NCI-H510A (cell line): ENCODE measurements around the gene KIFC3.

Source experiments
- DNase-seq: peaks from one replicate; lab custom pipeline; 2025; lab: John Stamatoyannopoulos, UW

Gene KIFC3

DNA sequence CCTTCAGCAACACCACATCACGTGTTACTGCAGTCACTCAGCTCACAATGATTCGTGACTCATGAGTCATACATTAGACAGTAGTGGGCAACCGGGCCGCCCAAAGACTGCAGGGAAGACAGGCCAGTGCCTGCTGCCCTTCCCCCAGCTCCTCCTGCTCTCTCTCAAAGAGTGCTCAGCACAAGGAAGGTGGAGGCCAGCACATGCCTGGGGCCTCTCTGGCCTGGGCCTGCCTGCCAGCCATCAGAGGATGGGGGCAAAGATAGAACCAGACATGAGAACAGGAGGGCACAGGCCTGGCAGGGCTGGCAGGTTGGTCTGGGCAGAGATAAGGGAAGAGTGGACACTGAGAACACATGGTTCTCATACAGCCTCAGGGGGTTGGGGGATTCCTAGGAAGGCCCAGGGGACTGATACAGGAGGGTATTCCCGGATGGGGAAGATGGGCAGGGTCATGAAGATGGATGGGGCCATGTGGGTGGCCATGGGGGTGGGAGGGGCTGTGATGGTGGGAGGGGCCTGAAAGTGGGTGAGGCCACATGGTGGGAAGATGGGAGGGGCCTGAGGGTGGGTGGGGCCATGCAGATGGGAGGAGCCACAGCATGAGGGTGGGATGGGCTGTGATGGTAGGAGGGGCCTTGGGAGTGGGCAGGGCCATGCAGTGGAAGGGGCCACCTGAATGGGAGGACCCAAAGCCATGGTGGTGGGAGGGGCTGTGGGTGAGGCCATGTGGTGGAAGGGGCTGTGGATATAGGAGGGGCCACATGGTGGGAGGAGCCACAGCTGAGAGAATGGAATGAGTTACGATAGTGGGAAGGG is 37.7 kb downstream of the KIFC3 start:
- no peak for DNase-seq

- DNase-seq, result no peak
These were observed 38.3 kb downstream of the KIFC3 start for GRCh38 chr16:57764006-57764340.

DNA sequence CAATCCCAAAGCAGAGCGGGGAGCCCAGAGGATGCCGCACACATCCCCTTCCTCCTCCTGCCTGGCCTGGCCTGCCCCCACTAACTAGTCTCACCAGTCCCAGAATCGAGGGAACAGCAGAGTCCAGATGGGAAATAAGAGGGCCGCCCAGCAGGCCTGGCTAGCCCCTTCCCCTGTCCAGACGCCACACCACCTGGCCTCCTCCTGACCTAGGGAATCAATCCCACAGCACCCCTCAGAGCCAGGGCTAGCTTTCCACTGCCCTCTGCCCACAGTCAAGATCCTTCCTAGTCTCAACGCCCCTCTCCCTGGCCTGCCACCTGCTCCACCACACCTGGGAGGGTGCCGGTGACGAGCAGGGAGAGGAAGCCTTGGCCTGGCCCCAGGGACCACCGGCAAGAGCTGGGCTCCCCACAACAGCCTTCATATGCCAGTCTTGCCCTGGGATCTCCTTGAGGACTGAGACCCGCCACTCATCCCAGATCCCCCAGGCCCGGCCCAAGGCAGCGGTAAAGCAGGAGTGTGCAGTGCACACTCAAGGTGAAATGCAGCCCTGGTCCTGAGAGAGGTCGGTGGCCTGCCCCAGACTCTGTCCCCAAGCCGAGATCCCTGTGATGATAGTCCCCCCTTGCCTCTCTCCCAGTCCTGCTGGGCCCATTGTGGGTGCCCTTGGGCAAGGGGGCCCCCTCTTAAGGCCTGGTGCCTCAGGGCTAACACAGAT is 38.8 kb downstream of the KIFC3 start:
- DNase-seq, result no peak

GRCh38 chr16:57762365-57763040 is 39.8 kb downstream of the KIFC3 start:
- no peak for DNase-seq

GRCh38 chr16:57761957-57762356 is 40.3 kb downstream of the KIFC3 start:
- DNase-seq, result no peak

DNA sequence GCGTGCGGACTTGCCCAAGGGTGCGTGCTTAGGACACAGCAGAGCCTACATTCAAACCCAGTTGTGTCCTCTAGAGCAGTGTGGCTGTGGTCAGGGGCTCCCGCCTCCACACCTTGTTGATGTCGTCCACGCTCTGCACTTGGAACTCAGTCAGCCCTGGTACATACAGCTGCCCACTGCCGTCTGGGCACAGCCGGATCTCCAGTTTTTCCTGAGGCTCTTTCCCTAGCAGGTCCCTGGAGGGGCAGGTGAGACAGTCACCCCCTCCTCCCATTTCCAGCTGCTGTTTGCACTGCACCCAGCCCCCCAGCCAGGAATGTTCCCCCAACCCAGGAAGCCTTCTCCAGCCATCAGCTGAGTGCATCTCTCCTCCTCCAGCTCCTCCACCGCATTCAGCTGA is 41.0 kb downstream of the KIFC3 start:
- DNase-seq, result no peak

DNA sequence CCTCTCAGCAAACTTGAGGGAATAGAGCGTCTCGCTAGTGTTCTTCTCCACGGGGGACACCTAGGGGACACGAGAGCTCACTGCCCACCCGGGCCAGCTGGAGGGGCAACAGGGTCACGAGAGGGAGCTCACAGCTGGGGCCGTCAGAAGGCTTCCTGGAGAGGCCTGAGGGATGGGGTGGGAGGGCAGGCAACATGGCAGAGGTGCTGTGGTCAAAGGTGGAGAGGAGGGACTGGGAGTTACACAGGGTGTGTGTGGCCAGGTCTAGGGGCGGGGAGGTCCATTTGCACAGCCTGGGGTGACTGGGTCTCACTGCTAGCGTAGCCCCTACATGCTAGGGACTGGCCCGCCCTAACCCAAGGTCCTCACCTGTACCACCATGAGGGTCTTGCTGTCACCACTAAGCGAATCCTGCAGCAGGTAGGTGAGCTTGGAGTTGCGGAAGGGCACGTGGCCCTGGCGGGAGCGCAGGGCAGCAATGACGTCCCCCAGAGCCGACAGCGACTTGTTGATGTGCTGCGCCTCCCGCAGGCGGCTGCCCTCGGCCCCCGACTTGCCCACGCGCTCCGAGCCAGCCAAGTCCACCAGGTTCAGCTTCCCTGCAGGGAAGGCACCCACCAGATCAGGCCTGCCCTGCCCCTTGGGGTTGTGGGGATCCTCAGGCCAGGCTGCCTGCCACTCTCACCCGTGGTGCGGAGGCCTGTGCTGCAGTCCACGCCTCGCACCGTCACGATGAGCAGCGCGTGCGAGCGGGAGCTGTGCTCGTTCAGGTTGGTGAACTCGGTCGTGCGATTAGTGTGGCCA is 41.7 kb downstream of the KIFC3 start:
- DNase-seq, result no peak

GRCh38 chr16:57759541-57760356 is 42.5 kb downstream of the KIFC3 start:
- no peak for DNase-seq

DNA sequence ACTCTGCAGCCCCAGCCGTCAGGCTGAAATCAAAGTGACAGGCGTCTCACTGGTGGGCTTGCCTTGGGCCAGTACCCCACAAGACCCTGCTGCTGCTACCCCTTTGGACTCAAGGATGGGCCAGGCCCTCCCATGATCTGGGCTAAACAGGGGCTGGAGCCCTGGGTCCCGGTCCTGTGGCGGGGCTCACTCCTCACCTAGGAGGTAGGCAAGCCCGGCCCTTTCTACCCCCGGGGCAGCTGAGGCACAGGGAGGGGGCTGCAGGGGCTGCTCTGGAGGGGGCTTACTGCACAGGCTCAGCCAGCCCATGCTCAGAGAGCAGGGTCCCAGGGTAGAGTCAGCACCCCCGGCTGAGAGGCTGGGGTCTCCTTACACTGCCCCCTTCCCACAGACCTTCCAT is 43.2 kb downstream of the KIFC3 start:
- DNase-seq, result no peak

GRCh38 chr16:57758331-57759117 is 43.8 kb downstream of the KIFC3 start:
- no peak for DNase-seq

DNA sequence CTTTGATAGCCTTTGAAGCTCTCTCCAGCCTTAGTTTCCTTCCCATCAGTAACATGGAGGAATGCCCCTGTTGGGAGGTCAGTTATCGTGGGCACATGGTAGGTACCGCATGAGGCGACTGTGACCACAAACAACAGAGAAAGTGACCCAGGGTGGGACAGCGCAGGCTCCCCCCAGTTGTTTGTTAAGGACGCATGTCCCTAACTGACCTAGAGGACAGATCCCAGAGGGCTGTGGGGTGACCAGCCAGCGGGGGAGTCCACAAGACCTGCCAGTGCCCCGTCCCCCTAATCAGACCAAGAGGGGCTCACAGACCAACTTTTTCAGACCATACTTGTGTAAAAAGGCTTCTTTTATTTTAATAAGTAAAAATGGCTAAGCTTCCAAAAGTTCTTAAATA is 44.4 kb downstream of the KIFC3 start:
- no peak for DNase-seq

- no peak for DNase-seq
These were observed 44.9 kb downstream of the KIFC3 start for GRCh38 chr16:57757326-57757786.

DNA sequence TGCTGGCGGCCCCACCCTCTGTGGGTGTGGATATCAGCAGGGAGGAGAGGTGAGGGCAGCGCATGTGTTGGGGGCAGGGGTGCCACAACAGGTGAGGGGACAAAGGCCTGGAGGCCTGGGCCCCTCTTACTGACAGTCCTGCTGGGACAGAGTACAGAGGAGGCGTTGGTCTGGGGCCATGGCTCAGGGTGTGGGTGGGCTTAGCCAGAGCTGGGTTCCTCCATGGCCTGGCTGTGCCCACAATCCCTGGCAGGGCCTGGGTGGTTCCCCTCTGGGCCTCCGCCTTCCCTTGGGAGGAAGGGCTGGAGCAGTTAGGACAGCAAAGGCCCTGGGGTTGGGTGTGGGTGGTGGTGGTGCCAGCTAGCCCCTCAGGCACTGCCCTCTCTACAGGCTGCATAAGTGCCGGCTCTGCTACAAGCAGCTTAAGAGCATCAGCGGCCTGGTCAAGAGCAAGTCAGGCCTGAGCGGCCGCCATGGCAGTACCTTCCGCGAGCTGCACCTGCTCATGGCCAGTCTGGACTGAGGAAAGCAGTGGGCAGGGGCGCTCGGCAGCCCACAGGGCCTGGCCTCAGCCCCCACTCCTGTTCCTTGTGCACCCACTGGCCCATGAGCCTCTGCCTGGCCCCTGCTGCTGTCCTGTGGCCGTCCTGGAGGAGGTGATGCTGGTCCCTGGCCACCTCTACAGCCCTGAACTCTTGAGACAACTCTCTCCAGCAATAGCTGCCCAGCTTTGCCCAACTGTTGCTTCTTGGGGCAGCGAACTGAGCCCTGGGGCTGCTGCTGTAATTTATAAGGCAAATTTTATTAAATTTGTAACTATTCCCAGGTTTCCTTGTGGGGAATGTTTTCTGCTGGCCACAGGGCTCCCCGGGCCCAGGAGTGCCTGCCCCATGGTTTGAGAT is 45.6 kb downstream of the KIFC3 start:
- no peak for DNase-seq

GRCh38 chr16:57755726-57756423 is 46.4 kb downstream of the KIFC3 start:
- no peak for DNase-seq

DNA sequence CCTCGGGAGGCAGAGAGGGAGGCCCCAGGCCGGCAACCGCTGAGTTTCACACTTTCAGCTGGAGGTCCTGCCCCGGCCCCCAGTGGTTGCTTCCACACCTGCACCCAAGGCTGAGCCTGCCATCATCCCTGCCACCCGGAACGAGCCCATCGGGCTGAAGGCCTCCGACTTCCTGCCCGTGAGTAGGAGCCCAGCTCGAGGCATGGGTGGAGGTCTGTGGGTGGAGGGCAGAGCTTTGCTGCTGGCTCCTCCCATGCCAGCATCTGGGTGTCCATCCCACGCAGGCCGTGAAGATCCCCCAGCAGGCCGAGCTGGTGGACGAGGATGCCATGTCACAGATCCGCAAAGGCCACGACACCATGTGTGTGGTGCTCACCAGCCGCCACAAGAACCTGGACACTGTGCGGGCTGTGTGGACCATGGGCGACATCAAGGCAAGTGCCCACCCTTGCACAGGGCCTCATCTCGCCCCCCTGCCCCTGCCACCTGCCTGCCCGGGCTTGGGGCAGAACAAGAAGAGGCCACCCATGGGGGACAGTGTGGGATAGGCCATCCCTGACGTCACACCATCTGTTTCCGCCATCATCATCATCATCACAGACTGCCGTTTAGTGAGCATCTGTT is 47.1 kb downstream of the KIFC3 start:
- DNase-seq, result no peak

DNA sequence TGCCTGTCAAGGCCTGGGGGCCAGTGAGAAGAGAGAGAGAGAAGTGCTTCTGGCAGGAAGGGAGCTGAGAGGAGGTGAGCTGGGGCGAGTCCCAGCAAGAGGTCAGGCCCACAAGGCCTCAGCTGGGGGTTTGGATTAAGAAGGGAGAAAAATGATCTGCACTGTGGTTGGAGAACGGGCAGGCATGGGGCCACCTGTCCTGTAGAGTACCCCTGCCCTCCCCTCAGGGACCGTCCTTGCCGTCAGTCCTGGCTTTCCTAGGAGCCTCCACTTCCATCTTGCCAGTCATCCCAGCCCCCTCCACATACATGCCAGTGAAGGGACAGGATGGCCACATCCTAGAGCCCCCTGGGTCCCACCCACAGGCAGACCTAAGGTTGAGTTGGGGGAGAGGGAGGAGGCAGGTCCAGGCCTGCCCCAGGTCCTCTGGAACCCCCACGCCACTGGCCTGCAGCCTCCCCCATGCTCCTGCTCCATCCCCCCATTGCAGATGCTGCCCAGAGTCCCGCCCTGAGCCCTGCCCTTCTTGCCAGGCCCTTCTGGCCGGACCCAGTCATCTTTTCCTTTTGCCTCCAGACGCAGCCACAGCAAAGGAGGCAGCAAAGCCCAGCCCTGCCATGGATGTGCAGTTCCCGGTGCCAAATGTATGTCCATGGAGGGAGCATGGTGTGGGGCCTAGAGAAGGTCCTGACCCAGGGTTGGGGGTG is 47.8 kb downstream of the KIFC3 start:
- DNase-seq, result no peak

- DNase-seq, result no peak
These were observed 48.6 kb downstream of the KIFC3 start for GRCh38 chr16:57753448-57754353.
